H1 (cell line): ENCODE data around the gene UBTD2. TPM values are rescaled to one million over a fixed set of nuclear protein-coding genes. Genes with fewer than 3 reads are reported as not detected.

Source experiments
- CTCF ChIA-PET: fragments of 300-600 bp; sonication (Branson Sonifier 250); formaldehyde crosslinking; loops from one replicate; lab custom pipeline; 2021; ENCODE audit not compliant: partially characterized antibody; lab: Charles Lee
- POLR2A ChIA-PET: fragments of 300-600 bp; sonication (Branson Sonifier 250); formaldehyde crosslinking; loops from one replicate; lab custom pipeline; 2021; ENCODE audit warnings: inconsistent platforms; ENCODE audit not compliant: partially characterized antibody; lab: Charles Lee
- DNase-seq, 2 experiments: peaks; one replicate each; pipeline versions ENCODE4 v3.0.0 to v3.0.0-alpha.2; 2010 to 2022; ENCODE audit warnings: low spot score in 2 of 2, low read depth in 1 of 2, mixed read lengths in 1 of 2
- FAIRE-seq: peaks from 2 replicates; lab custom pipeline; 2011; peaks lifted over from hg19 to GRCh38; lab: Jason Lieb, UNC
- H2AFZ ChIP-seq: 2 replicates; pipeline ENCODE4 v1.8.1; 2012; ENCODE audit warnings: low read length, inconsistent platforms
- H2AK5ac ChIP-seq: 2 replicates; pipeline ENCODE4 v1.6.1; 2013; ENCODE audit warnings: low read depth, low read length
- H2BK120ac ChIP-seq: replicated peaks from 2 replicates; pipeline ENCODE3; 2013; ENCODE audit warnings: low read depth, low read length, inconsistent platforms
- H2BK12ac ChIP-seq: 2 replicates; pipeline ENCODE4 v1.6.1; 2013; ENCODE audit warnings: low read depth, low read length
- H2BK15ac ChIP-seq: 2 replicates; pipeline ENCODE4 v1.6.1; 2013; ENCODE audit warnings: low read length
- H2BK20ac ChIP-seq: 2 replicates; pipeline ENCODE4 v1.6.1; 2013; ENCODE audit warnings: low read length
- H2BK5ac ChIP-seq: 2 replicates; pipeline ENCODE4 v1.6.1; 2013; ENCODE audit warnings: low read depth, low read length
- H3K14ac ChIP-seq: 2 replicates; pipeline ENCODE4 v1.6.1; 2013; ENCODE audit warnings: inconsistent platforms; ENCODE audit not compliant: insufficient read length
- H3K18ac ChIP-seq: 2 replicates; pipeline ENCODE4 v1.6.1; 2013; ENCODE audit warnings: low read length; ENCODE audit errors: extremely low read depth
- H3K23ac ChIP-seq: 2 replicates; pipeline ENCODE4 v1.6.1; 2013; ENCODE audit warnings: inconsistent platforms; ENCODE audit not compliant: insufficient read length
- H3K23me2 ChIP-seq: 2 replicates; pipeline ENCODE4 v1.6.1; 2013; ENCODE audit warnings: low read depth, low read length
- H3K27ac ChIP-seq: 2 replicates; pipeline ENCODE4 v1.6.1; 2011; ENCODE audit warnings: low read depth, low read length, inconsistent platforms
- H3K27me3 ChIP-seq, 4 experiments: replicated peaks in 1 of 4; 1 replicate in 1 of 4; 2 replicates in 3 of 4; pipeline versions ENCODE4 v1.6.1 to v1.8.1; 2011 to 2013; ENCODE audit warnings: low read length in 3 of 4, mild to moderate bottlenecking in 3 of 4, inconsistent platforms in 2 of 4, mixed read lengths in 2 of 4, moderate library complexity in 1 of 4; ENCODE audit not compliant: control insufficient read depth in 3 of 4, insufficient read depth in 3 of 4; ENCODE audit errors: extremely low read depth in 1 of 4
- H3K36me3 ChIP-seq, 4 experiments: 2 replicates each; pipeline versions ENCODE4 v1.6.1 to v1.8.1; 2011 to 2013; ENCODE audit warnings: mild to moderate bottlenecking in 4 of 4, low read length in 3 of 4, moderate library complexity in 2 of 4, control low read depth in 1 of 4, inconsistent platforms in 1 of 4; ENCODE audit not compliant: insufficient read depth in 4 of 4, control insufficient read depth in 2 of 4
- H3K4ac ChIP-seq: replicated peaks from 2 replicates; pipeline ENCODE3; 2013; ENCODE audit warnings: low read length, low read depth, mixed read lengths, inconsistent platforms; ENCODE audit not compliant: insufficient read length
- H3K4me1 ChIP-seq, 4 experiments: replicated peaks in 1 of 4; 1 replicate in 1 of 4; 2 replicates in 3 of 4; pipeline versions ENCODE4 v1.6.1 to v1.8.1; 2011 to 2013; ENCODE audit warnings: low read length in 3 of 4, inconsistent platforms in 2 of 4, mixed read lengths in 1 of 4; ENCODE audit not compliant: insufficient read depth in 4 of 4, control insufficient read depth in 3 of 4
- H3K4me2 ChIP-seq, 2 experiments: 2 replicates each; pipeline versions ENCODE4 v1.6.1 to v1.8.1; 2011 to 2013; ENCODE audit warnings: low read depth in 2 of 2, low read length in 2 of 2, control low read depth in 1 of 2, inconsistent platforms in 1 of 2, mild to moderate bottlenecking in 1 of 2; ENCODE audit not compliant: insufficient read depth in 1 of 2
- H3K4me3 ChIP-seq, 4 experiments: fragments of 200-600, 300-600 bp in 1 of 4; sonication (generic), shearing (Covaris generic), sonication (Bioruptor Twin) in 1 of 4; 2 replicates each; pipeline versions ENCODE4 v1.5.1 to v1.8.1; 2011 to 2016; ENCODE audit warnings: low read length in 4 of 4, low read depth in 3 of 4, control low read depth in 2 of 4, inconsistent platforms in 2 of 4, mild to moderate bottlenecking in 2 of 4, mixed read lengths in 1 of 4, moderate library complexity in 1 of 4; ENCODE audit not compliant: insufficient read depth in 2 of 4; ENCODE audit errors: extremely low read depth in 1 of 4
- H3K56ac ChIP-seq: replicated peaks from 2 replicates; pipeline ENCODE3; 2013; ENCODE audit warnings: low read depth, mild to moderate bottlenecking, mixed read lengths, low read length, inconsistent platforms; ENCODE audit not compliant: insufficient read length
- H3K79me1 ChIP-seq: 2 replicates; pipeline ENCODE4 v1.6.1; 2013; ENCODE audit warnings: low read depth, low read length, control low read depth
- H3K79me2 ChIP-seq, 2 experiments: 2 replicates each; pipeline versions ENCODE4 v1.6.1 to v1.8.1; 2012 to 2013; ENCODE audit warnings: low read length in 2 of 2, mild to moderate bottlenecking in 2 of 2, inconsistent platforms in 1 of 2; ENCODE audit not compliant: insufficient read depth in 2 of 2, control insufficient read depth in 1 of 2
- H3K9ac ChIP-seq, 4 experiments: replicated peaks in 1 of 4; 1 replicate in 1 of 4; 2 replicates in 3 of 4; pipeline versions ENCODE4 v1.6.1 to v1.8.1; 2011 to 2013; ENCODE audit warnings: low read depth in 3 of 4, low read length in 3 of 4, control low read depth in 2 of 4, mild to moderate bottlenecking in 2 of 4, moderate library complexity in 2 of 4, inconsistent platforms in 1 of 4; ENCODE audit errors: extremely low read depth in 1 of 4
- H3K9me3 ChIP-seq, 2 experiments: 2 replicates each; pipeline versions ENCODE4 v1.6.1 to v1.8.1; 2012 to 2013; ENCODE audit warnings: mild to moderate bottlenecking in 2 of 2, moderate library complexity in 2 of 2, control low read depth in 1 of 2, inconsistent platforms in 1 of 2, low read depth in 1 of 2, low read length in 1 of 2, mixed read lengths in 1 of 2; ENCODE audit not compliant: insufficient read depth in 2 of 2
- H4K20me1 ChIP-seq, 2 experiments: replicated peaks in 1 of 2; 2 replicates each; pipeline versions ENCODE3 to v1.8.1; 2011 to 2013; ENCODE audit warnings: inconsistent platforms in 2 of 2, low read length in 2 of 2, mild to moderate bottlenecking in 1 of 2; ENCODE audit not compliant: insufficient read depth in 2 of 2, control insufficient read depth in 1 of 2
- H4K5ac ChIP-seq: 2 replicates; pipeline ENCODE4 v1.6.1; 2013; ENCODE audit warnings: low read length, low read depth, mixed read lengths, inconsistent platforms; ENCODE audit not compliant: insufficient read length
- H4K8ac ChIP-seq: 2 replicates; pipeline ENCODE4 v1.8.0; 2013; ENCODE audit warnings: mild to moderate bottlenecking, moderate library complexity, low read length, inconsistent platforms; ENCODE audit not compliant: insufficient read depth; ENCODE audit errors: extremely low read depth
- H4K91ac ChIP-seq: replicated peaks from 2 replicates; pipeline ENCODE3; 2013; ENCODE audit warnings: low read length, mixed read lengths, inconsistent platforms; ENCODE audit not compliant: insufficient read length
- BACH1 ChIP-seq: IDR thresholded peaks from 2 replicates; pipeline ENCODE4 v1.6.1; 2012; ENCODE audit warnings: low read length, improper control_type of control experiment
- BRCA1 ChIP-seq: IDR thresholded peaks from 2 replicates; pipeline ENCODE4 v1.6.1; 2012; ENCODE audit warnings: low read depth, low read length, improper control_type of control experiment
- CREB1 ChIP-seq: IDR thresholded peaks from 2 replicates; pipeline ENCODE4 v1.6.1; 2012; ENCODE audit warnings: inconsistent platforms
- EP300 ChIP-seq, 2 experiments: IDR thresholded peaks; 1 replicate in 1 of 2; 2 replicates in 1 of 2; pipeline ENCODE4 v1.6.1; 2011 to 2012; ENCODE audit warnings: low read depth in 2 of 2, low read length in 2 of 2, mild to moderate bottlenecking in 2 of 2, borderline replicate concordance in 1 of 2, inconsistent platforms in 1 of 2, moderate library complexity in 1 of 2
- EZH2 ChIP-seq: fragments of 200-600 bp; sonication (generic); IDR thresholded peaks from 2 replicates; pipeline ENCODE4 v1.7.1; 2012; ENCODE audit warnings: low read depth, mild to moderate bottlenecking, moderate library complexity, low read length, inconsistent platforms; ENCODE audit not compliant: severe bottlenecking
- KDM1A ChIP-seq: fragments of 200-600, 300-600 bp; sonication (generic); IDR thresholded peaks from 2 replicates; pipeline ENCODE4 v1.7.1; 2016; ENCODE audit warnings: mild to moderate bottlenecking, low read length, borderline replicate concordance
- NANOG ChIP-seq: IDR thresholded peaks from 2 replicates; pipeline ENCODE4 v1.6.1; 2011; ENCODE audit warnings: low read length, low read depth, mild to moderate bottlenecking, inconsistent platforms; ENCODE audit not compliant: insufficient read depth, poor library complexity, severe bottlenecking
- SAP30 ChIP-seq: fragments of 300-600 bp; sonication (generic); IDR thresholded peaks from 2 replicates; pipeline ENCODE4 v1.7.1; 2012; ENCODE audit warnings: low read length, moderate library complexity, mild to moderate bottlenecking, inconsistent platforms; ENCODE audit not compliant: insufficient read depth, insufficient replicate concordance
- TCF12 ChIP-seq: IDR thresholded peaks from 2 replicates; pipeline ENCODE4 v1.6.1; 2011; ENCODE audit warnings: low read depth, mild to moderate bottlenecking, low read length
- ZNF274 ChIP-seq: IDR thresholded peaks from 2 replicates; pipeline ENCODE4 v1.7.0; 2012; ENCODE audit warnings: low read length, borderline replicate concordance; ENCODE audit errors: extremely low read depth
- WGBS, 2 experiments: shearing (Covaris generic) in 1 of 2; methylation state at CpG; one replicate each; pipeline versions ENCODE4 v1.1.6 to v1.1.7; 2013 to 2015; ENCODE audit warnings: low lambda C conversion rate in 2 of 2, mixed read lengths in 2 of 2, inconsistent platforms in 1 of 2, low coverage in 1 of 2, missing lambda C conversion rate in 1 of 2; ENCODE audit not compliant: insufficient replicate concordance in 2 of 2, insufficient coverage in 1 of 2, insufficient read length in 1 of 2; ENCODE audit errors: extremely low coverage in 1 of 2, missing lambda C conversion rate in 1 of 2; 5-methylcytosine and 5-hydroxymethylcytosine counted together
- polyA plus RNA-seq, 7 experiments: library from polyadenylated mRNA; depleted of rRNA in 3 of 7; stranded (reverse) in 5 of 7; unstranded in 2 of 7; fragments of >200 nt in 5 of 7; fragments of 200-250 nt in 2 of 7; gene quantifications; 1 replicate in 5 of 7; 2 replicates in 1 of 7; 4 replicates in 1 of 7; pipeline versions ENCODE4 v1.2.1 to v1.2.3, GENCODE V29; 2011 to 2013; ENCODE audit warnings: missing spikeins in 2 of 7, mixed read lengths in 2 of 7
- total RNA-seq: library from RNA; stranded (reverse); fragmentation: NEBNext Ultra II Directional; extraction: Animal tissue kit (Norgen Biotek cat#: 25700); gene quantifications from 2 replicates; pipeline ENCODE4 v1.2.1, GENCODE V29; 2021
- TF ChIP-seq, protein P1 (sequence below), 3 experiments: IDR thresholded peaks; 1 replicate in 2 of 3; 2 replicates in 1 of 3; pipeline versions ENCODE4 v1.5.1 to v1.6.1; 2011; ENCODE audit warnings: low read length in 3 of 3, mild to moderate bottlenecking in 3 of 3, inconsistent platforms in 2 of 3, low read depth in 1 of 3, moderate library complexity in 1 of 3; ENCODE audit not compliant: insufficient read depth in 1 of 3; ENCODE audit errors: control extremely low read depth in 1 of 3

The UBTD2 gene
- total and polyA plus RNA-seq, 2 of the 8 experiments (the other 6 are each of a cell fraction or from before 2014, with no cell fraction given) = 14.5 to 39.2 TPM

DNA sequence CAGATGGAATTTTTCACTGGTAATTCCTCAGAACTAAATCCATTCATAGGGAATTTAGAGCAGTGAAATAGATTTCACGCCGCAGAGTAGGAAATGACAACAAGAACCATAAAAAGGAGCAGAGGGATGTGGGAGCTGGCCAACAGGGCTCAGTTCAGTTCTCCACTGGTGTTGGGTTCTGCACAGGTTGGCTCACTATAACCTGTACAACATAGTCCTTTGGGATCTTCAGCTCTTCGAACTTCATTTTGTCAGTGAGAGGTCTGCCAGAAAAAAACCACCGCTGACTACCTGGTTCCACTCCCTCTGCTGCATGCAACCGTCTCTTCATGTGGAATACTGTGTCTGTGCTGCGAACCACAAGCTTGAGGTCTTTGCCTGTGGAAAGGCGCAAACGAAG, 71.9 kb downstream of the UBTD2 start:
- Histone ChIP-seq H3K14ac (no peak overlapping the region), H3K36me3 (peaks cover 5 to 31% (median 16%) of the 10 kb centered on the region in 4 experiments), H3K23me2 (no peaks in the 10 kb centered on the region), H3K23ac (no peak overlapping the region), H4K8ac (no peak overlapping the region), H3K27ac (no peak overlapping the region), H2BK15ac (no peak overlapping the region), H2AFZ (no peak overlapping the region), H2BK20ac (no peak overlapping the region), H4K20me1 (peaks cover 0 to 3% of the 10 kb centered on the region in 2 experiments), H4K5ac (no peak overlapping the region), H3K4me1 (no peaks in the 10 kb centered on the region), H4K91ac (no peak overlapping the region), H2BK12ac (no peak overlapping the region), H3K79me2 (peaks cover 0 to 22% of the 10 kb centered on the region in 2 experiments; a peak in 1 of 4 replicates), H3K9me3 (no peaks in the 10 kb centered on the region), H2AK5ac (no peak overlapping the region), H3K4ac (no peak overlapping the region), H3K9ac (no peak overlapping the region), H3K4me2 (no peak overlapping the region), H2BK5ac (no peak overlapping the region), H3K27me3 (no peaks in the 10 kb centered on the region), H2BK120ac (no peak overlapping the region), H3K18ac (no peak overlapping the region), H3K56ac (no peak overlapping the region), H3K79me1 (no peaks in the 10 kb centered on the region), H3K4me3 (no peak overlapping the region)
- FAIRE-seq (no peak), DNase-seq (no peak)
- POLR2A ChIA-PET = interaction anchor here (1.3 to 1.6 kb wide), 2 partner anchors 13 to 70 kb away, joined by 3 to 4 read pairs; no protein-coding TSS in a partner anchor
- WGBS, 2 experiments = 91% methylated on average over 8 of the region's 8 CpGs; no CpG with 5 or more reads in 1 of the 2 experiments
- CTCF ChIA-PET = interaction anchor here (0.8 to 1.8 kb wide), 2 partner anchors 11 to 82 kb away, joined by 4 to 5 read pairs; no protein-coding TSS in a partner anchor
- TF ChIP-seq, protein P1, sequence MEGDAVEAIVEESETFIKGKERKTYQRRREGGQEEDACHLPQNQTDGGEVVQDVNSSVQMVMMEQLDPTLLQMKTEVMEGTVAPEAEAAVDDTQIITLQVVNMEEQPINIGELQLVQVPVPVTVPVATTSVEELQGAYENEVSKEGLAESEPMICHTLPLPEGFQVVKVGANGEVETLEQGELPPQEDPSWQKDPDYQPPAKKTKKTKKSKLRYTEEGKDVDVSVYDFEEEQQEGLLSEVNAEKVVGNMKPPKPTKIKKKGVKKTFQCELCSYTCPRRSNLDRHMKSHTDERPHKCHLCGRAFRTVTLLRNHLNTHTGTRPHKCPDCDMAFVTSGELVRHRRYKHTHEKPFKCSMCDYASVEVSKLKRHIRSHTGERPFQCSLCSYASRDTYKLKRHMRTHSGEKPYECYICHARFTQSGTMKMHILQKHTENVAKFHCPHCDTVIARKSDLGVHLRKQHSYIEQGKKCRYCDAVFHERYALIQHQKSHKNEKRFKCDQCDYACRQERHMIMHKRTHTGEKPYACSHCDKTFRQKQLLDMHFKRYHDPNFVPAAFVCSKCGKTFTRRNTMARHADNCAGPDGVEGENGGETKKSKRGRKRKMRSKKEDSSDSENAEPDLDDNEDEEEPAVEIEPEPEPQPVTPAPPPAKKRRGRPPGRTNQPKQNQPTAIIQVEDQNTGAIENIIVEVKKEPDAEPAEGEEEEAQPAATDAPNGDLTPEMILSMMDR (IDR thresholded peaks at IDR 0.05; ENCODE audit: control extremely low read depth in 1 of 3, insufficient read depth in 1 of 3, low read depth in 1 of 3, low read length in 3 of 3) = no peak
- TF ChIP-seq NANOG = no peak
- TF ChIP-seq BRCA1 = no peak
- TF ChIP-seq TCF12 = no peak
- no peak for TF ChIP-seq SAP30
- TF ChIP-seq BACH1 = no peak
- TF ChIP-seq ZNF274 = no peak
- TF ChIP-seq CREB1 = no peak
- no peak for TF ChIP-seq EP300 (IDR thresholded peaks at IDR 0.05; ENCODE audit: borderline replicate concordance in 1 of 2, low read depth in 2 of 2, low read length in 2 of 2)
- no peak for TF ChIP-seq KDM1A
- TF ChIP-seq EZH2 = no peak
